HepG2 (cell line): ENCODE data around the gene HIPK2. TPM values are rescaled to one million over a fixed set of nuclear protein-coding genes. Genes with fewer than 3 reads are reported as not detected.
A peak's percentile ranks its signal among the peaks of the same experiment; 100 is the strongest.

Source experiments
- FOXA1 ChIP-seq, 2 experiments: fragments of 450-650 bp in 1 of 2; sonication (generic) in 1 of 2; formaldehyde crosslinking in 1 of 2; IDR thresholded peaks; 2 replicates each; pipeline versions ENCODE4 v1.4.0 to v1.6.1; 2016 to 2020; ENCODE audit warnings: missing genetic modification reagents in 1 of 2
- HES4 ChIP-seq: sonication (generic); formaldehyde crosslinking; IDR thresholded peaks from 2 replicates; pipeline ENCODE4 v1.9.0; 2021; ENCODE audit warnings: mild to moderate bottlenecking, missing genetic modification reagents, borderline replicate concordance
- KLF6 ChIP-seq: IDR thresholded peaks from 2 replicates; pipeline ENCODE4 v1.8.0; 2016; ENCODE audit warnings: missing biosample characterization, missing genetic modification reagents
- MAF1 ChIP-seq: sonication (generic); formaldehyde crosslinking; IDR thresholded peaks from 2 replicates; pipeline ENCODE4 v1.5.0; 2020; ENCODE audit warnings: missing genetic modification reagents, borderline replicate concordance
- NBN ChIP-seq: fragments of 450-650 bp; conservative IDR thresholded peaks from 2 replicates; pipeline ENCODE4 v1.6.1; 2017
- PCBP2 ChIP-seq: fragments of 200-400 bp; formaldehyde crosslinking; optimal IDR thresholded peaks from 2 replicates; pipeline ENCODE3; 2018; ENCODE audit warnings: low read length, low read depth; ENCODE audit not compliant: poor library complexity, severe bottlenecking
- RFX3 ChIP-seq: IDR thresholded peaks from 2 replicates; pipeline ENCODE4 v1.6.1; 2016; ENCODE audit warnings: missing biosample characterization, missing genetic modification reagents
- SMC3 ChIP-seq: IDR thresholded peaks from 2 replicates; pipeline ENCODE4 v1.6.1; 2011; ENCODE audit warnings: low read length, improper control_type of control experiment
- SMYD3 ChIP-seq: sonication (generic); formaldehyde crosslinking; IDR thresholded peaks from 2 replicates; pipeline ENCODE4 v1.8.1; 2023; ENCODE audit warnings: mild to moderate bottlenecking, missing genetic modification reagents
- YY1 ChIP-seq: IDR thresholded peaks from 2 replicates; pipeline ENCODE4 v1.6.1; 2011; ENCODE audit warnings: low read length, low read depth, moderate library complexity, mild to moderate bottlenecking; ENCODE audit not compliant: insufficient read depth, insufficient replicate concordance
- ZNF282 ChIP-seq: fragments of 450-650 bp; IDR thresholded peaks from 2 replicates; pipeline ENCODE4 v1.6.1; 2018; ENCODE audit not compliant: partially characterized antibody
- ZNF564 ChIP-seq: sonication (generic); formaldehyde crosslinking; IDR thresholded peaks from 2 replicates; pipeline ENCODE4 v1.8.1; 2023; ENCODE audit warnings: mild to moderate bottlenecking, missing genetic modification reagents
- ZNF891 ChIP-seq: sonication (generic); formaldehyde crosslinking; IDR thresholded peaks from 2 replicates; pipeline ENCODE4 v1.5.0; 2020; ENCODE audit warnings: mild to moderate bottlenecking, missing genetic modification reagents
- polyA plus RNA-seq, 8 experiments: library from polyadenylated mRNA; depleted of rRNA in 3 of 8; stranded (reverse) in 7 of 8; unstranded in 1 of 8; fragments of >200 nt; fragmentation: Illumina TruSeq in 4 of 8; extraction: Trizol in 4 of 8; gene quantifications; 2 replicates each; pipeline versions ENCODE4 v1.2.1 to v1.2.3, GENCODE V29; 2011 to 2016; ENCODE audit warnings: low read depth in 4 of 8, missing spikeins in 1 of 8, mixed read lengths in 1 of 8; ENCODE audit not compliant: insufficient read depth in 1 of 8
- total RNA-seq, 5 experiments: library from RNA; depleted of rRNA; stranded (reverse); fragments of >200 nt; fragmentation: Illumina TruSeq; extraction: Trizol; gene quantifications; 2 replicates each; pipeline ENCODE4 v1.2.3, GENCODE V29; 2016; ENCODE audit warnings: low read depth in 1 of 5
- TF ChIP-seq, protein P1 (sequence below): sonication (generic); formaldehyde crosslinking; IDR thresholded peaks from 2 replicates; pipeline ENCODE4 v1.5.1; 2020; ENCODE audit warnings: missing genetic modification reagents, mild to moderate bottlenecking, borderline replicate concordance
- TF ChIP-seq, protein P2 (sequence below): sonication (generic); formaldehyde crosslinking; IDR thresholded peaks from 2 replicates; pipeline ENCODE4 v1.4.0; 2020; ENCODE audit warnings: missing genetic modification reagents, borderline replicate concordance
- TF ChIP-seq, protein P3 (sequence below): sonication (generic); formaldehyde crosslinking; IDR thresholded peaks from 2 replicates; pipeline ENCODE4 v1.5.1; 2020; ENCODE audit warnings: mild to moderate bottlenecking, missing genetic modification reagents, moderate library complexity

Gene HIPK2
- total and polyA plus RNA-seq, 2 of the 13 experiments (the other 11 are each of a cell fraction or from before 2014, with no cell fraction given): 14.4 to 20.2 TPM

DNA sequence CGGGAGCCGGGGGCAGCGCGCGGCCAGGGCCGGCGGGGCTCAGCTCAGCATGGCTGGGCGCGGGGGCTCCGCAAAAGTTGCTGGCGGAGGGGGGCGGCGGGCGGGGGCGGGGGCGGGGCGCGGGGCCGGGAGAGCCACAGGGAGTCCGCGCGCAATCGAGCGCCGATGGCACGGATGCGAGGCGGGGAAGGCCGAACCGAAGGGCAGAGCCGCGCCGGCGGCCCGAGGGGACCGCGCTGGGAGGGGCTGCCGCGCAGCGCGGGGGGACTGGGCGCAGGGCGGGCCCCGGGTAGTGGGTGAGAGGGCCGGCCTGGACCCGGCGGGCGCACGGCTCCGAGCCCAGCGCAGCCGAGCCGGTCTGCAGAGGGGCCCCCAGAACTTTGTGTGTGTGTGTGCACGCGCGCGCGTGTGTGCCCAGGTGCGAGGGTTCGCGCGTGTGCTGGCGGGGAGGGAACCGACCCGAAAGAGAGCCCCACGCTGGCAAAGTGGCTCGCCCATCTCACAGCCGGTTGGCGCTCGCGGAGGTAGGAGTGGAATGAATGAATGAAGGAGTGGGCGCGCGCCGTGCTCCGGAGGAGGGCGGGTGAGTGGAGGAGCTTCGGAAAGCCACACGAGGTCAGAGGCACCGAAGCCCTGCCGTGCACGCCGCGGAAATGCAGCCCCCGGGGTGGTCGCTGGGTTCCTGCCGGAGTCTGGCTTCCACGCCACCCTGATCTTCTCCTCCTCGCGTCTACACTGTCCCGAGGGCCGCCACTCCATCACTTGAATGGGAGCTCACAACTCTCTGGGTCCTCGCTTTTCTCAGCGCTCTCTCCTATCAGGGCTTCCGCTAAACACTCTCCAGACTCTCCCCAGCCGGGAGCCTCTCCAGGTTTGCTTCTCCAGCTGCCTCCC, at the start of gene HIPK2 (continued):
- TF ChIP-seq HES4 (CRISPR knock-in tag): peak; percentile 46; the same call in 1 of the 2 replicates
- no peak for TF ChIP-seq SMC3
- TF ChIP-seq NBN: no peak
- TF ChIP-seq, protein P1, sequence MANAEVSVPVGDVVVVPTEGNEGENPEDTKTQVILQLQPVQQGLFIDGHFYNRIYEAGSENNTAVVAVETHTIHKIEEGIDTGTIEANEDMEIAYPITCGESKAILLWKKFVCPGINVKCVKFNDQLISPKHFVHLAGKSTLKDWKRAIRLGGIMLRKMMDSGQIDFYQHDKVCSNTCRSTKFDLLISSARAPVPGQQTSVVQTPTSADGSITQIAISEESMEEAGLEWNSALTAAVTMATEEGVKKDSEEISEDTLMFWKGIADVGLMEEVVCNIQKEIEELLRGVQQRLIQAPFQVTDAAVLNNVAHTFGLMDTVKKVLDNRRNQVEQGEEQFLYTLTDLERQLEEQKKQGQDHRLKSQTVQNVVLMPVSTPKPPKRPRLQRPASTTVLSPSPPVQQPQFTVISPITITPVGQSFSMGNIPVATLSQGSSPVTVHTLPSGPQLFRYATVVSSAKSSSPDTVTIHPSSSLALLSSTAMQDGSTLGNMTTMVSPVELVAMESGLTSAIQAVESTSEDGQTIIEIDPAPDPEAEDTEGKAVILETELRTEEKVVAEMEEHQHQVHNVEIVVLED: no peak
- TF ChIP-seq FOXA1 (IDR thresholded peaks at IDR 0.05): no peak
- no peak for TF ChIP-seq FOXA1 (CRISPR knock-in tag; IDR thresholded peaks at IDR 0.05)
- no peak for TF ChIP-seq SMYD3 (CRISPR knock-in tag)
- no peak for TF ChIP-seq MAF1 (CRISPR knock-in tag)
- no peak for TF ChIP-seq ZNF282
- TF ChIP-seq, protein P2, sequence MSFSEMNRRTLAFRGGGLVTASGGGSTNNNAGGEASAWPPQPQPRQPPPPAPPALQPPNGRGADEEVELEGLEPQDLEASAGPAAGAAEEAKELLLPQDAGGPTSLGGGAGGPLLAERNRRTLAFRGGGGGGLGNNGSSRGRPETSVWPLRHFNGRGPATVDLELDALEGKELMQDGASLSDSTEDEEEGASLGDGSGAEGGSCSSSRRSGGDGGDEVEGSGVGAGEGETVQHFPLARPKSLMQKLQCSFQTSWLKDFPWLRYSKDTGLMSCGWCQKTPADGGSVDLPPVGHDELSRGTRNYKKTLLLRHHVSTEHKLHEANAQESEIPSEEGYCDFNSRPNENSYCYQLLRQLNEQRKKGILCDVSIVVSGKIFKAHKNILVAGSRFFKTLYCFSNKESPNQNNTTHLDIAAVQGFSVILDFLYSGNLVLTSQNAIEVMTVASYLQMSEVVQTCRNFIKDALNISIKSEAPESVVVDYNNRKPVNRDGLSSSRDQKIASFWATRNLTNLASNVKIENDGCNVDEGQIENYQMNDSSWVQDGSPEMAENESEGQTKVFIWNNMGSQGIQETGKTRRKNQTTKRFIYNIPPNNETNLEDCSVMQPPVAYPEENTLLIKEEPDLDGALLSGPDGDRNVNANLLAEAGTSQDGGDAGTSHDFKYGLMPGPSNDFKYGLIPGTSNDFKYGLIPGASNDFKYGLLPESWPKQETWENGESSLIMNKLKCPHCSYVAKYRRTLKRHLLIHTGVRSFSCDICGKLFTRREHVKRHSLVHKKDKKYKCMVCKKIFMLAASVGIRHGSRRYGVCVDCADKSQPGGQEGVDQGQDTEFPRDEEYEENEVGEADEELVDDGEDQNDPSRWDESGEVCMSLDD (CRISPR knock-in tag): no peak
- TF ChIP-seq ZNF891 (CRISPR knock-in tag): peak; percentile 21; the same call in 1 of the 2 replicates
- no peak for TF ChIP-seq RFX3
- TF ChIP-seq ZNF564 (CRISPR knock-in tag): no peak
- TF ChIP-seq KLF6 (CRISPR knock-in tag): no peak
- no peak for TF ChIP-seq PCBP2
- TF ChIP-seq YY1: peak; percentile 48
- TF ChIP-seq, protein P3, sequence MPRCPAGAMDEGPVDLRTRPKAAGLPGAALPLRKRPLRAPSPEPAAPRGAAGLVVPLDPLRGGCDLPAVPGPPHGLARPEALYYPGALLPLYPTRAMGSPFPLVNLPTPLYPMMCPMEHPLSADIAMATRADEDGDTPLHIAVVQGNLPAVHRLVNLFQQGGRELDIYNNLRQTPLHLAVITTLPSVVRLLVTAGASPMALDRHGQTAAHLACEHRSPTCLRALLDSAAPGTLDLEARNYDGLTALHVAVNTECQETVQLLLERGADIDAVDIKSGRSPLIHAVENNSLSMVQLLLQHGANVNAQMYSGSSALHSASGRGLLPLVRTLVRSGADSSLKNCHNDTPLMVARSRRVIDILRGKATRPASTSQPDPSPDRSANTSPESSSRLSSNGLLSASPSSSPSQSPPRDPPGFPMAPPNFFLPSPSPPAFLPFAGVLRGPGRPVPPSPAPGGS (CRISPR knock-in tag): peak; percentile 71
